Peyer's patch (tissue), 4 donors: ENCODE data around the gene PPP2R2C.

Source experiments
- POLR2A ChIP-seq, 2 donors: fragments of 450-650 bp; IDR thresholded peaks; one replicate each; pipeline ENCODE4 v1.5.1; 2017; ENCODE audit warnings: antibody characterized with exemption in 2 of 2, mild to moderate bottlenecking in 2 of 2, moderate library complexity in 2 of 2
- TF ChIP-seq, protein P1 (sequence below), 6 experiments: fragments of 450-650 bp in 4 of 6; fragments of 200-600 bp in 2 of 6; sonication (generic) in 1 of 6; IDR thresholded peaks; one replicate each; pipeline ENCODE4 v1.5.1; 2017 to 2019; ENCODE audit warnings: antibody characterized with exemption in 6 of 6, mild to moderate bottlenecking in 3 of 6, moderate library complexity in 1 of 6

DNA sequence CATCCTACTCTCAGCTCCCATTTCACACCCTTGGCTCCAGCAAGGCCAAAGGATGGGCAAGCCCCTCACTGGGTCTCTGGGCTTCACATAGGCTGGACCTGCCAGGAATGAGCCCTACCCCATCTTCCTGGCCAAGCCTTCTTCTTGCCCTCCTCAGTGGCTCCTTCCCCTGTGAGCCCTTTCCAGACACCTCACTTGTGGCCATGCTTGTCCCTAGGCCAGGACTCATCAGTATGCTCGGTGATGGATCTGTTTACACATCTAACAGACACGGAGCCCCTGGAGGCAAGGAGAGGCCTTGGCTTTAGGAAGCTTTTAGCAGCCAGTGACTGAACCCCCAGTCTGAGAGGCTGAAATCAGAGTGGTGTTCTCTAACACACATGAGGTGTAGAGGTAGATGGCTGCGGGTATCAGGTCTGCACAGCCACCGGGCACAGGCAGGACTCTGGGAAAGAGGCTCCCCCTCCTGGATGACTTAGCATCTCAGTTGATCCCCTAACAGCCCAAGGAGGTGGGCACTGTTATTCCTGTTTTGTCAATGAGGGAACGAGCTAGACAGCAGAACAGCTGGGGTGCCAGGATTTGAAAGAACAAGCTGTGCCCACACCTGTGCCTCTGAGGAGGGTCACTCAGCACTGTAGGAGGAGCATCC is 44.8 kb downstream of the PPP2R2C start:
- TF ChIP-seq, protein P1, sequence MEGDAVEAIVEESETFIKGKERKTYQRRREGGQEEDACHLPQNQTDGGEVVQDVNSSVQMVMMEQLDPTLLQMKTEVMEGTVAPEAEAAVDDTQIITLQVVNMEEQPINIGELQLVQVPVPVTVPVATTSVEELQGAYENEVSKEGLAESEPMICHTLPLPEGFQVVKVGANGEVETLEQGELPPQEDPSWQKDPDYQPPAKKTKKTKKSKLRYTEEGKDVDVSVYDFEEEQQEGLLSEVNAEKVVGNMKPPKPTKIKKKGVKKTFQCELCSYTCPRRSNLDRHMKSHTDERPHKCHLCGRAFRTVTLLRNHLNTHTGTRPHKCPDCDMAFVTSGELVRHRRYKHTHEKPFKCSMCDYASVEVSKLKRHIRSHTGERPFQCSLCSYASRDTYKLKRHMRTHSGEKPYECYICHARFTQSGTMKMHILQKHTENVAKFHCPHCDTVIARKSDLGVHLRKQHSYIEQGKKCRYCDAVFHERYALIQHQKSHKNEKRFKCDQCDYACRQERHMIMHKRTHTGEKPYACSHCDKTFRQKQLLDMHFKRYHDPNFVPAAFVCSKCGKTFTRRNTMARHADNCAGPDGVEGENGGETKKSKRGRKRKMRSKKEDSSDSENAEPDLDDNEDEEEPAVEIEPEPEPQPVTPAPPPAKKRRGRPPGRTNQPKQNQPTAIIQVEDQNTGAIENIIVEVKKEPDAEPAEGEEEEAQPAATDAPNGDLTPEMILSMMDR (IDR thresholded peaks at IDR 0.05) = no peak
- TF ChIP-seq POLR2A (IDR thresholded peaks at IDR 0.05) = no peak
